ENCODE results near the gene ARL16. TPM values are rescaled to one million over a fixed set of nuclear protein-coding genes. Genes with fewer than 3 reads are reported as not detected.

The ARL16 gene
- total and polyA plus RNA-seq, 2 of the 4 experiments (the other 2 are of a cell fraction), result 51.1 to 77.9 TPM

GRCh38 chr17:81672954-81673353 lies 10.6 kb downstream of the ARL16 start:
- Histone ChIP-seq H2AK9ac (replicated peaks; ENCODE audit: low read depth, low read length, poor library complexity) (no peak overlapping the region), H3K9me1 (ENCODE audit: insufficient read depth, low read length) (no peaks in the 10 kb centered on the region), H3K23ac (ENCODE audit: low read depth, low read length) (no peak overlapping the region), H3K9me3 (ENCODE audit: control insufficient read depth, insufficient read depth, low read length) (no peaks in the 10 kb centered on the region), H3K4me1 (ENCODE audit: control insufficient read depth, insufficient read depth, low read length) (no peaks in the 10 kb centered on the region), H3K79me1 (ENCODE audit: low read depth in 1 of 2, low read length in 2 of 2) (peaks cover 15 to 54% of the 10 kb centered on the region in 2 experiments), H3K56ac (ENCODE audit: extremely low read depth, insufficient read depth, low read length) (no peak overlapping the region), H2BK20ac (ENCODE audit: low read depth, low read length) (no peak overlapping the region), H3K27me3 (ENCODE audit: control insufficient read depth, insufficient read depth, low read length) (no peaks in the 10 kb centered on the region), H2BK5ac (ENCODE audit: low read depth, low read length, poor library complexity, severe bottlenecking) (no peak overlapping the region), H3K4me3 (ENCODE audit: insufficient read depth, low read depth, low read length) (no peak overlapping the region), H3K18ac (ENCODE audit: low read depth, low read length) (no peak overlapping the region), H2BK120ac (ENCODE audit: low read depth, low read length) (no peak overlapping the region), H4K8ac (ENCODE audit: low read depth in 2 of 2, low read length in 2 of 2) (no peak overlapping the region), H3K9ac (ENCODE audit: low read depth, low read length) (no peak overlapping the region), H3K36me3 (ENCODE audit: control insufficient read depth, insufficient read depth, low read length) (peaks cover 50% of the 10 kb centered on the region), H4K91ac (ENCODE audit: insufficient read depth, low read depth, low read length) (no peak overlapping the region), H2BK15ac (ENCODE audit: low read depth, low read length) (no peak overlapping the region), H2AFZ (replicated peaks; ENCODE audit: low read length, poor library complexity) (no peak overlapping the region), H3K27ac (ENCODE audit: insufficient read depth, low read length) (no peak overlapping the region), H3K4me2 (ENCODE audit: low read depth, low read length) (no peak overlapping the region), H3K4ac (ENCODE audit: low read depth, low read length) (no peak overlapping the region), H4K5ac (ENCODE audit: low read depth, low read length) (no peak overlapping the region), H2AK5ac (ENCODE audit: low read depth, low read length) (no peak overlapping the region), H4K20me1 (ENCODE audit: insufficient read depth, low read length) (peaks cover 8% of the 10 kb centered on the region; the same call in 1 of the 2 replicates), H3K14ac (replicated peaks; ENCODE audit: low read depth, low read length) (no peak overlapping the region)
- in situ Hi-C loops (cut with MboI; ENCODE audit: low sequenced_read_pairs), result no loop called here
- no peak for TF ChIP-seq POLR2A (IDR thresholded peaks at IDR 0.05; ENCODE audit: low read depth, low read length)
- no peak for TF ChIP-seq CTCF (conservative IDR thresholded peaks at IDR 0.05; ENCODE audit: low read depth, low read length)
- no peak for TF ChIP-seq USF2 (IDR thresholded peaks at IDR 0.05; ENCODE audit: low read depth, low read length)
- no peak for TF ChIP-seq MAFK (IDR thresholded peaks at IDR 0.05; ENCODE audit: low read depth, low read length)
- TF ChIP-seq RFX5 (IDR thresholded peaks at IDR 0.05; ENCODE audit: low read depth, low read length), result no peak
- TF ChIP-seq RAD21 (IDR thresholded peaks at IDR 0.05; ENCODE audit: low read length), result no peak
- no peak for TF ChIP-seq MXI1 (IDR thresholded peaks at IDR 0.05; ENCODE audit: borderline replicate concordance, low read depth, low read length)
- ATAC-seq (ENCODE audit: low read depth) (no peak), DNase-seq (no peak)
- dilution Hi-C loops (cut with HindIII; ENCODE audit: low sequenced_read_pairs, unreplicated experiment), result no loop called here
- intact Hi-C loops (cut with micrococcal nuclease), result no loop called here
- POLR2A ChIA-PET (ENCODE audit: unreplicated experiment), result no interaction called here
- CTCF ChIA-PET, result no interaction called here
- 96% methylated on average over 9 of the region's 16 CpGs; no CpG with 5 or more reads in 1 of the 2 experiments for WGBS, 2 experiments (ENCODE audit: extremely low coverage in 2 of 2, insufficient read length in 1 of 2)
- no TSS peak for BruUV-seq (replicated peaks)

Measured in IMR-90 (cell line).